ENCODE measurements around the gene RAD52. TPM values are rescaled to one million over a fixed set of nuclear protein-coding genes. Genes with fewer than 3 reads are reported as not detected.
A peak's percentile ranks its signal among the peaks of the same experiment; 100 is the strongest.

Gene RAD52
- total RNA-seq, 1 experiment from 2014 or later: 17.4 TPM

DNA sequence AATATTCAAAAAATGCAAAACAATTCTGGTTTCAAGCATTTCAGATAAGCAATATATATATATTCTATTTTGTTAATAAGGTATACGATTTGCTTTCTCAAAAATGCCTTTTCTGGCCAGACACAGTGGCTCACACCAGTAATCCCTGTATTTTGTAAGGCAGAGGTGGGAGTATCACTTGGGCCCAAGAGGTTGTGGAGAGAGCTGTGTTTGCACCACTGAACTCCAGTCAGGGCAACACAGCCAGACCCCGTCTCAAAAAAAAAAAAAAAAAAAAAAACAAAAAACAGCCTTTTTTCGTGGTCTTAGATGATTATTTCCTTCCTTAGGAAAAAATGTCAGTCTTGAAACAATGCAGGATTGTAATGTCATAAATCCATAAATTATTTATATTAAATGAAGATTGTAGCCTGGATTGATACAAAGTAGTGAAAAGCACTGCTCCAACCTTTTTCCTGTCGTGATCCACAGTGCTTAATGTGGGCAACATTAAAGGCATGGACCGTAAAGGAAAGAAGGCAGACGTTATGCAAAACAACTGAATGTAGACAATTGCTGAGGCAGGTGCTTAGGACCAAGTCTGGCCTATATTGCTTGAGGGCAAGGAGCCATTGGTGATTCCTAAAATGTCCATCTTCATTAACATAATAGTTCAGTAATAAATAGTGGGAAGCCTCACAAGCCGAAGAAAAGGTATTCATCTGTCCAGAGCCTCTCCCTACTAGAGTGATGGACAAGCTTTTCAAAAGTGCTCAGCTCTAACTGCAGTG is 36.8 kb downstream of the RAD52 start:
- intact Hi-C loops (cut with micrococcal nuclease): no loop called here
- H2AFZ ChIP-seq (ENCODE audit: low read length): no peak overlapping the region
- no peak overlapping the region for H3K4me3 ChIP-seq (ENCODE audit: low read length)
- ChIA-PET CTCF (no interaction called here), POLR2A (ENCODE audit: unreplicated experiment) (no interaction called here)
- H3K36me3 ChIP-seq (ENCODE audit: low read depth, low read length): peaks cover 46% of the 10 kb centered on the region; the same call in 1 of the 2 replicates
- peak overlapping the region; percentile 99 for H3K27ac ChIP-seq (ENCODE audit: low read length)
- no peaks in the 10 kb centered on the region for H3K9me2 ChIP-seq (replicated peaks; ENCODE audit: low read length)
- H4K20me1 ChIP-seq (ENCODE audit: low read length): no peaks in the 10 kb centered on the region
- peaks cover 32% of the 10 kb centered on the region for H3K4me1 ChIP-seq (ENCODE audit: insufficient read depth, low read length)
- no TSS peak for BruUV-seq (replicated peaks)
- H3K9ac ChIP-seq (ENCODE audit: low read length): peak overlapping the region; percentile 91
- no peaks in the 10 kb centered on the region for H3K27me3 ChIP-seq (ENCODE audit: low read length)
- H3K9me3 ChIP-seq (ENCODE audit: low read length): no peaks in the 10 kb centered on the region
- peaks cover 10% of the 10 kb centered on the region for H3F3A ChIP-seq (ENCODE audit: low read length, unreplicated experiment)
- ATAC-seq (no peak), DNase-seq (no peak)
- no peaks in the 10 kb centered on the region for H3K79me2 ChIP-seq (ENCODE audit: low read length)
- TF ChIP-seq, protein P1, sequence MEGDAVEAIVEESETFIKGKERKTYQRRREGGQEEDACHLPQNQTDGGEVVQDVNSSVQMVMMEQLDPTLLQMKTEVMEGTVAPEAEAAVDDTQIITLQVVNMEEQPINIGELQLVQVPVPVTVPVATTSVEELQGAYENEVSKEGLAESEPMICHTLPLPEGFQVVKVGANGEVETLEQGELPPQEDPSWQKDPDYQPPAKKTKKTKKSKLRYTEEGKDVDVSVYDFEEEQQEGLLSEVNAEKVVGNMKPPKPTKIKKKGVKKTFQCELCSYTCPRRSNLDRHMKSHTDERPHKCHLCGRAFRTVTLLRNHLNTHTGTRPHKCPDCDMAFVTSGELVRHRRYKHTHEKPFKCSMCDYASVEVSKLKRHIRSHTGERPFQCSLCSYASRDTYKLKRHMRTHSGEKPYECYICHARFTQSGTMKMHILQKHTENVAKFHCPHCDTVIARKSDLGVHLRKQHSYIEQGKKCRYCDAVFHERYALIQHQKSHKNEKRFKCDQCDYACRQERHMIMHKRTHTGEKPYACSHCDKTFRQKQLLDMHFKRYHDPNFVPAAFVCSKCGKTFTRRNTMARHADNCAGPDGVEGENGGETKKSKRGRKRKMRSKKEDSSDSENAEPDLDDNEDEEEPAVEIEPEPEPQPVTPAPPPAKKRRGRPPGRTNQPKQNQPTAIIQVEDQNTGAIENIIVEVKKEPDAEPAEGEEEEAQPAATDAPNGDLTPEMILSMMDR (conservative IDR thresholded peaks at IDR 0.05; ENCODE audit: low read depth, low read length): no peak
- no peak for TF ChIP-seq EZH2phosphoT487 (IDR thresholded peaks at IDR 0.05; ENCODE audit: borderline replicate concordance, low read length)
- no peak for TF ChIP-seq EZH2 (IDR thresholded peaks at IDR 0.05; ENCODE audit: low read length, unreplicated experiment)
- H3K4me2 ChIP-seq (ENCODE audit: low read length): peak overlapping the region; percentile 77

GRCh38 chr12:911191-911826 is 38.2 kb downstream of the RAD52 start:
- H3K27me3 ChIP-seq (ENCODE audit: low read length): no peaks in the 10 kb centered on the region
- H3K27ac ChIP-seq (ENCODE audit: low read length): no peak overlapping the region
- DNase-seq (no peak), ATAC-seq (no peak)
- H4K20me1 ChIP-seq (ENCODE audit: low read length): no peaks in the 10 kb centered on the region
- H3K9me2 ChIP-seq (replicated peaks; ENCODE audit: low read length): no peaks in the 10 kb centered on the region
- no peak overlapping the region for H3K4me2 ChIP-seq (ENCODE audit: low read length)
- CTCF ChIA-PET: no interaction called here
- no TSS peak for BruUV-seq (replicated peaks)
- TF ChIP-seq, protein P1 (conservative IDR thresholded peaks at IDR 0.05; ENCODE audit: low read depth, low read length): no peak
- TF ChIP-seq EZH2 (IDR thresholded peaks at IDR 0.05; ENCODE audit: low read length, unreplicated experiment) (no peak), EZH2phosphoT487 (IDR thresholded peaks at IDR 0.05; ENCODE audit: borderline replicate concordance, low read length) (no peak)
- H2AFZ ChIP-seq (ENCODE audit: low read length): no peak overlapping the region
- no peak overlapping the region for H3K4me3 ChIP-seq (ENCODE audit: low read length)
- H3K4me1 ChIP-seq (ENCODE audit: insufficient read depth, low read length): peaks cover 32% of the 10 kb centered on the region
- POLR2A ChIA-PET (ENCODE audit: unreplicated experiment): no interaction called here
- H3K79me2 ChIP-seq (ENCODE audit: low read length): no peaks in the 10 kb centered on the region
- H3F3A ChIP-seq (ENCODE audit: low read length, unreplicated experiment): peaks cover 10% of the 10 kb centered on the region
- no peak overlapping the region for H3K9ac ChIP-seq (ENCODE audit: low read length)
- H3K9me3 ChIP-seq (ENCODE audit: low read length): no peaks in the 10 kb centered on the region
- intact Hi-C loops (cut with micrococcal nuclease): no loop called here
- peaks cover 39% of the 10 kb centered on the region; the same call in 1 of the 2 replicates for H3K36me3 ChIP-seq (ENCODE audit: low read depth, low read length)

DNA sequence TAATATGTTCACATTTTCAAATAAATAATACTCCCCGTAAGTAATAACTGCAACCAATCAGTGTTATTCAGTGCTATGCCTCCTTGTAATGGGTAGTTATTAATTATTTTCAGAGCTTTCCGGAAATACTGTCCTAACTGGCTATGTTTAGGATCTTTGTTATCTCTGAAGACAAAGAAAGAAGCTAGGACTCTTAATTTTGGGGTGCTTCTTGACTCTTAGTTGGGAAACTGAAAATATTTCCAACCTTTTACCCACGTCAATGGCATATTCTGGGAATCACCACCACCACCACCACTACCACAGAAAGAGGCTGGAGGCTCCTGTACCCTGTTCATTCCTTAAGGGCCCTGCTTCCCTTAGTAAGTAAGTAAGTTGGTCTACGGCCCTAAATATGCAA is 39.1 kb downstream of the RAD52 start:
- Histone ChIP-seq H3K79me2 (ENCODE audit: low read length) (no peaks in the 10 kb centered on the region), H3K27ac (ENCODE audit: low read length) (no peak overlapping the region), H3K4me3 (ENCODE audit: low read length) (no peak overlapping the region), H3K9ac (ENCODE audit: low read length) (no peak overlapping the region), H3K36me3 (ENCODE audit: low read depth, low read length) (peaks cover 37% of the 10 kb centered on the region; the same call in 1 of the 2 replicates), H3K9me2 (replicated peaks; ENCODE audit: low read length) (no peaks in the 10 kb centered on the region), H4K20me1 (ENCODE audit: low read length) (no peaks in the 10 kb centered on the region), H3K4me2 (ENCODE audit: low read length) (no peak overlapping the region), H3F3A (ENCODE audit: low read length, unreplicated experiment) (peaks cover 10% of the 10 kb centered on the region), H3K4me1 (ENCODE audit: insufficient read depth, low read length) (peaks cover 29% of the 10 kb centered on the region), H3K27me3 (ENCODE audit: low read length) (no peaks in the 10 kb centered on the region), H3K9me3 (ENCODE audit: low read length) (no peaks in the 10 kb centered on the region), H2AFZ (ENCODE audit: low read length) (no peak overlapping the region)
- ChIA-PET CTCF (no interaction called here), POLR2A (ENCODE audit: unreplicated experiment) (no interaction called here)
- intact Hi-C loops (cut with micrococcal nuclease): no loop called here
- no peak for TF ChIP-seq EZH2phosphoT487 (IDR thresholded peaks at IDR 0.05; ENCODE audit: borderline replicate concordance, low read length)
- TF ChIP-seq, protein P1 (conservative IDR thresholded peaks at IDR 0.05; ENCODE audit: low read depth, low read length): no peak
- TF ChIP-seq EZH2 (IDR thresholded peaks at IDR 0.05; ENCODE audit: low read length, unreplicated experiment): no peak
- no TSS peak for BruUV-seq (replicated peaks)
- no peak for DNase-seq
- no peak for ATAC-seq
